Memory B cell (primary cell): Measurements from ENCODE around the gene VAV2.

Experiments used
- ATAC-seq: fragments of 150-1000 bp; cut with Tn5 transposase; 2 replicates; pipeline ENCODE4 v1.10.0; 2021; ENCODE audit warnings: low read depth, mild to moderate bottlenecking, moderate library complexity
- DNase-seq, 2 donors: peaks; one replicate each; pipeline ENCODE4 v3.0.0; 2022; ENCODE audit warnings: low spot score in 2 of 2
- H3K27ac Mint-ChIP-seq: one replicate; pipeline ENCODE4 v1.8.0; 2022; ENCODE audit warnings: mild to moderate bottlenecking, moderate library complexity, mixed read lengths
- H3K27me3 Mint-ChIP-seq: one replicate; pipeline ENCODE4 v1.8.0; 2022; ENCODE audit warnings: mixed read lengths
- H3K36me3 Mint-ChIP-seq: one replicate; pipeline ENCODE4 v1.8.0; 2022; ENCODE audit warnings: mild to moderate bottlenecking, mixed read lengths
- H3K4me1 Mint-ChIP-seq: one replicate; pipeline ENCODE4 v1.8.0; 2022; ENCODE audit warnings: mixed read lengths
- H3K4me3 Mint-ChIP-seq: one replicate; pipeline ENCODE4 v1.8.0; 2022; ENCODE audit warnings: mild to moderate bottlenecking, moderate library complexity, mixed read lengths
- H3K9me3 Mint-ChIP-seq: one replicate; pipeline ENCODE4 v1.8.0; 2022; ENCODE audit warnings: mixed read lengths

The VAV2 gene

GRCh38 chr9:133888048-133888808, 103.9 kb downstream of the VAV2 start:
- no peak overlapping the region for H3K4me3 Mint-ChIP-seq
- ATAC-seq: no peak
- H3K4me1 Mint-ChIP-seq: peaks cover 14% of the 10 kb centered on the region
- no peak for DNase-seq
- H3K27me3 Mint-ChIP-seq: no peaks in the 10 kb centered on the region
- H3K9me3 Mint-ChIP-seq: no peaks in the 10 kb centered on the region
- peaks cover 4% of the 10 kb centered on the region for H3K36me3 Mint-ChIP-seq
- H3K27ac Mint-ChIP-seq: no peak overlapping the region

GRCh38 chr9:133887540-133888047, 104.5 kb downstream of the VAV2 start:
- Mint-ChIP-seq H3K27ac (no peak overlapping the region), H3K9me3 (no peaks in the 10 kb centered on the region), H3K4me3 (no peak overlapping the region), H3K36me3 (peaks cover 7% of the 10 kb centered on the region), H3K4me1 (peaks cover 18% of the 10 kb centered on the region), H3K27me3 (no peaks in the 10 kb centered on the region)
- ATAC-seq (no peak), DNase-seq (no peak)

- Mint-ChIP-seq H3K36me3 (peaks cover 7% of the 10 kb centered on the region), H3K9me3 (no peaks in the 10 kb centered on the region), H3K27ac (no peak overlapping the region), H3K4me3 (no peak overlapping the region), H3K4me1 (peaks cover 23% of the 10 kb centered on the region), H3K27me3 (no peaks in the 10 kb centered on the region)
- DNase-seq (no peak), ATAC-seq (no peak)
Observed at GRCh38 chr9:133886563-133887501, 105.3 kb downstream of the VAV2 start.

- H3K9me3 Mint-ChIP-seq: no peaks in the 10 kb centered on the region
- peaks cover 3% of the 10 kb centered on the region for H3K36me3 Mint-ChIP-seq
- no peaks in the 10 kb centered on the region for H3K27me3 Mint-ChIP-seq
- peak overlapping the region; percentile 53 for H3K27ac Mint-ChIP-seq
- peaks cover 28% of the 10 kb centered on the region for H3K4me1 Mint-ChIP-seq
- no peak for ATAC-seq
- no peak overlapping the region for H3K4me3 Mint-ChIP-seq
- DNase-seq: no peak
Observed at GRCh38 chr9:133884907-133885744, 107.0 kb downstream of the VAV2 start.

- Mint-ChIP-seq H3K4me1 (peaks cover 30% of the 10 kb centered on the region), H3K27me3 (no peaks in the 10 kb centered on the region), H3K4me3 (no peak overlapping the region), H3K36me3 (peaks cover 3% of the 10 kb centered on the region), H3K27ac (no peak overlapping the region), H3K9me3 (no peaks in the 10 kb centered on the region)
- DNase-seq (no peak), ATAC-seq (no peak)
Observed at GRCh38 chr9:133882849-133883755, 109.0 kb downstream of the VAV2 start.

GRCh38 chr9:133881671-133882381, 110.3 kb downstream of the VAV2 start:
- Mint-ChIP-seq H3K4me3 (no peak overlapping the region), H3K4me1 (peaks cover 33% of the 10 kb centered on the region), H3K27ac (peak overlapping the region; percentile 25), H3K9me3 (no peaks in the 10 kb centered on the region), H3K36me3 (peaks cover 3% of the 10 kb centered on the region), H3K27me3 (no peaks in the 10 kb centered on the region)
- DNase-seq (no peak), ATAC-seq (no peak)

- Mint-ChIP-seq H3K36me3 (peaks cover 3% of the 10 kb centered on the region), H3K27me3 (no peaks in the 10 kb centered on the region), H3K27ac (peak overlapping the region; percentile 25), H3K4me1 (peaks cover 40% of the 10 kb centered on the region), H3K4me3 (no peak overlapping the region), H3K9me3 (no peaks in the 10 kb centered on the region)
- DNase-seq: no peak
- no peak for ATAC-seq
Observed at GRCh38 chr9:133880851-133881661, 111.1 kb downstream of the VAV2 start.

- peaks cover 35% of the 10 kb centered on the region for H3K4me1 Mint-ChIP-seq
- no peak for ATAC-seq
- peaks cover 3% of the 10 kb centered on the region for H3K36me3 Mint-ChIP-seq
- no peaks in the 10 kb centered on the region for H3K27me3 Mint-ChIP-seq
- H3K4me3 Mint-ChIP-seq: no peak overlapping the region
- no peak overlapping the region for H3K27ac Mint-ChIP-seq
- no peak for DNase-seq
- no peaks in the 10 kb centered on the region for H3K9me3 Mint-ChIP-seq
Observed at GRCh38 chr9:133880136-133880535, 112.0 kb downstream of the VAV2 start.

- no peak overlapping the region for H3K27ac Mint-ChIP-seq
- peaks cover 34% of the 10 kb centered on the region for H3K4me1 Mint-ChIP-seq
- ATAC-seq (no peak), DNase-seq (no peak)
- H3K27me3 Mint-ChIP-seq: no peaks in the 10 kb centered on the region
- no peaks in the 10 kb centered on the region for H3K9me3 Mint-ChIP-seq
- H3K36me3 Mint-ChIP-seq: peaks cover 3% of the 10 kb centered on the region
- H3K4me3 Mint-ChIP-seq: no peak overlapping the region
Observed at GRCh38 chr9:133879615-133880014, 112.5 kb downstream of the VAV2 start.

- H3K27ac Mint-ChIP-seq: no peak overlapping the region
- peaks cover 34% of the 10 kb centered on the region for H3K4me1 Mint-ChIP-seq
- H3K4me3 Mint-ChIP-seq: no peak overlapping the region
- DNase-seq (no peak), ATAC-seq (no peak)
- H3K27me3 Mint-ChIP-seq: no peaks in the 10 kb centered on the region
- peaks cover 3% of the 10 kb centered on the region for H3K36me3 Mint-ChIP-seq
- no peaks in the 10 kb centered on the region for H3K9me3 Mint-ChIP-seq
Observed at GRCh38 chr9:133878402-133878801, 113.7 kb downstream of the VAV2 start.

GRCh38 chr9:133877967-133878366, 114.2 kb downstream of the VAV2 start:
- Mint-ChIP-seq H3K4me3 (no peak overlapping the region), H3K27ac (no peak overlapping the region), H3K9me3 (no peaks in the 10 kb centered on the region), H3K27me3 (no peaks in the 10 kb centered on the region), H3K36me3 (peaks cover under 1% of the 10 kb centered on the region), H3K4me1 (peaks cover 31% of the 10 kb centered on the region)
- ATAC-seq (no peak), DNase-seq (no peak)

- Mint-ChIP-seq H3K4me3 (no peak overlapping the region), H3K27ac (no peak overlapping the region)
Observed at GRCh38 chr9:133877327-133877726, 114.8 kb downstream of the VAV2 start.

More at GRCh38 chr9:133877327-133877726, 114.8 kb downstream of the VAV2 start:
- DNase-seq: no peak
- H3K36me3 Mint-ChIP-seq: no peaks in the 10 kb centered on the region
- no peak for ATAC-seq
- peaks cover 26% of the 10 kb centered on the region for H3K4me1 Mint-ChIP-seq
- no peaks in the 10 kb centered on the region for H3K27me3 Mint-ChIP-seq
- no peaks in the 10 kb centered on the region for H3K9me3 Mint-ChIP-seq
